ENCODE measurements around the gene AKAP11. TPM values are rescaled to one million over a fixed set of nuclear protein-coding genes. Genes with fewer than 3 reads are reported as not detected.

Gene AKAP11
- total RNA-seq, 4 donors from 2014 or later = 15.0 to 34.6 (median 26.5) TPM

DNA sequence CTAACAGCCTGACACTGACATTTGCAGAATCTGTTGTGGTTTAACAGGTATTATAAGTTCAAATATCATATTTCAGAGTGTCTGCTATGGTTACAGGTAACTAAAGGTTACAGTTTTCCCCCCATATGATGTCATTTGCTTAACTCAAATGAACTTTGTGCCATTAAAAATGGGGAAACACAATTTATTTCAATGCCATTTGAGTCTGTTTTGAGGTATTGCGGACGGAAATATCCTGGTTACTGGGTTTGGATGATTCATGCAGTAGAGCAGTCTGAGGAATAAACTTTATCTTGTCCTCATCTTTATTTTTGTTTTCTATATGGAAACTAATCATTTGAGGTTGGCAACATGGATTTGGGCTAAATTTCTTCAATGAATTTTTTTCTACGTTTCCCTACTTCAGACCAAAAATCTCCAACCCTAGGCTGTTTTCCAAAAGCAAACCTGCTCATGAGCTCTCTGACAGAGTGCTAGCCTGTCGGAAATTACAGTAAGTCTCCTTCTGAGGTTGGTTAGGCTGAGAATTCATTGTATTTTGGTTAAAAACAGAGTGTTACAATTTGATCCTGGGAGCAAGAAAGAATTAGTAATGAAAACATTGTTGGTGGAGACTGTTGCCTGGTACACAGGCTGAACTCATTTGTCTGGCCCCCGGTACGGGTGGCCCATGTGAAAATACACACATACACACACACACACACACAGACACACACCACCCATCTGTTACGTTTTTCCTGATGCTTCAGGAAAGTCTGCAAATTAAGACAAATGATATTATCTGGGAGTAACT lies 66.1 kb downstream of the AKAP11 start:
- TF ChIP-seq, protein P1, sequence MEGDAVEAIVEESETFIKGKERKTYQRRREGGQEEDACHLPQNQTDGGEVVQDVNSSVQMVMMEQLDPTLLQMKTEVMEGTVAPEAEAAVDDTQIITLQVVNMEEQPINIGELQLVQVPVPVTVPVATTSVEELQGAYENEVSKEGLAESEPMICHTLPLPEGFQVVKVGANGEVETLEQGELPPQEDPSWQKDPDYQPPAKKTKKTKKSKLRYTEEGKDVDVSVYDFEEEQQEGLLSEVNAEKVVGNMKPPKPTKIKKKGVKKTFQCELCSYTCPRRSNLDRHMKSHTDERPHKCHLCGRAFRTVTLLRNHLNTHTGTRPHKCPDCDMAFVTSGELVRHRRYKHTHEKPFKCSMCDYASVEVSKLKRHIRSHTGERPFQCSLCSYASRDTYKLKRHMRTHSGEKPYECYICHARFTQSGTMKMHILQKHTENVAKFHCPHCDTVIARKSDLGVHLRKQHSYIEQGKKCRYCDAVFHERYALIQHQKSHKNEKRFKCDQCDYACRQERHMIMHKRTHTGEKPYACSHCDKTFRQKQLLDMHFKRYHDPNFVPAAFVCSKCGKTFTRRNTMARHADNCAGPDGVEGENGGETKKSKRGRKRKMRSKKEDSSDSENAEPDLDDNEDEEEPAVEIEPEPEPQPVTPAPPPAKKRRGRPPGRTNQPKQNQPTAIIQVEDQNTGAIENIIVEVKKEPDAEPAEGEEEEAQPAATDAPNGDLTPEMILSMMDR (IDR thresholded peaks at IDR 0.05) = no peak
- TF ChIP-seq EP300 (IDR thresholded peaks at IDR 0.05; ENCODE audit: low read depth) = no peak
- TF ChIP-seq POLR2AphosphoS5 (IDR thresholded peaks at IDR 0.05) = no peak
- TF ChIP-seq POLR2A (IDR thresholded peaks at IDR 0.05) = no peak
- no peaks in the 10 kb centered on the region for H3K36me3 ChIP-seq
- 86 to 89% methylated on average over 6 to 7 of the region's 7 CpGs for WGBS, 2 donors (ENCODE audit: low coverage in 1 of 2)
- no peak overlapping the region for H3K27ac ChIP-seq
- intact Hi-C loops (cut with DNase I; ENCODE audit: low total_unique reads) = no loop called here
- H3K27me3 ChIP-seq = no peaks in the 10 kb centered on the region
- in situ Hi-C loops (cut with MboI; ENCODE audit: low pct_ligation_motif_present in 1 of 4, low pct_unique_long_range_greater_than_20kb in 1 of 4, low sequenced_read_pairs in 3 of 4) = no loop called here
- DNase-seq = no peak
- no peak overlapping the region for H3K4me3 ChIP-seq
- no peaks in the 10 kb centered on the region for H3K9me3 ChIP-seq
- peaks cover 0 to 3% (median 0%) of the 10 kb centered on the region in 4 donors for H3K4me1 ChIP-seq

DNA sequence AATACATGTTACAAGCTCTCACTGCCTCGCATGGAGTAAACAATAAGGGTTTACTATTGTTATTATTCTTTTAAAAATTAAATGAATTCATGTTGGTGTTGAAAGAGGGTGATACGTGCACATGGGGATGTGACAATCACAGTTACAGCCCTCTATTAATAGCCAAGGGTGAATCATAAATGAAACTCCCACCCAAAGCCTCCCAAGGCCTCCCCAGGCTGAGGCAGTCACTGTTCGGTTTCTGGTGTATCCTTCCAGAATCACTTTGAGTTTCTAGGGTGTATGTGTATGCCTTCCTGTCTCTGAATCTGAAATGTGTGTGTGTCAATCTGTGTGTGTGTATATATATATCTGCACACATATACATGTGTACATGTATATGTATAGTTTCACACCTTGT lies 73.4 kb downstream of the AKAP11 start:
- Histone ChIP-seq H3K27me3 (no peaks in the 10 kb centered on the region), H3K27ac (no peak overlapping the region), H3K4me3 (no peak overlapping the region), H3K36me3 (no peaks in the 10 kb centered on the region), H3K4me1 (no peaks in the 10 kb centered on the region), H3K9me3 (no peaks in the 10 kb centered on the region)
- TF ChIP-seq EP300 (IDR thresholded peaks at IDR 0.05; ENCODE audit: low read depth) (no peak), POLR2AphosphoS5 (IDR thresholded peaks at IDR 0.05) (no peak), POLR2A (IDR thresholded peaks at IDR 0.05) (no peak)
- TF ChIP-seq, protein P1 (IDR thresholded peaks at IDR 0.05) = no peak
- no peak for DNase-seq
- 75 to 85% methylated on average over 3 of the region's 3 CpGs for WGBS, 2 donors (ENCODE audit: low coverage in 1 of 2)
- in situ Hi-C loops (cut with MboI; ENCODE audit: low pct_ligation_motif_present in 1 of 4, low pct_unique_long_range_greater_than_20kb in 1 of 4, low sequenced_read_pairs in 3 of 4) (no loop called here), intact Hi-C loops (cut with DNase I; ENCODE audit: low total_unique reads) (no loop called here)

DNA sequence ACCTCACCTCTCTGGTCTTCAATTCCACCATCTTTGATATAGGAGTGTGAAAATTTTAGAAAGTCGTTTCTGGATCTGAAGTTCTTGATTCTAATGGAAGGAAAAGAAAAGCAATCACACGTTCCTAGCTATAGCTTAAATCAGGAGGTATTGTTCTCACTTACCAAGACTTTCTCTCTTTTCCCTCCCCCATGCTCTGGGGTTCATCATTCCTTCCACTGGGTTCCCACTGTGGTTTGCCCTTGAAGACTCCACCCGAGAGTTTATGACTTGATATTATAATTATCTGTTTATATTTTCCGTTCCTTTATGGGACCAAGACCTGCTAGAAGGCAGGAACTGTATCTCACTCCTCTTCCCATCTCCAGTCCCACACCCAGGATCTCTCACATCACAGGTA lies 76.6 kb downstream of the AKAP11 start:
- WGBS, 2 donors (ENCODE audit: low coverage in 1 of 2) = 64 to 70% methylated on average over 3 to 4 of the region's 4 CpGs
- no peaks in the 10 kb centered on the region for H3K9me3 ChIP-seq
- no peaks in the 10 kb centered on the region for H3K4me1 ChIP-seq
- H3K27me3 ChIP-seq = no peaks in the 10 kb centered on the region
- no peak for DNase-seq
- in situ Hi-C loops (cut with MboI; ENCODE audit: low pct_ligation_motif_present in 1 of 4, low pct_unique_long_range_greater_than_20kb in 1 of 4, low sequenced_read_pairs in 3 of 4) (no loop called here), intact Hi-C loops (cut with DNase I; ENCODE audit: low total_unique reads) (no loop called here)
- H3K36me3 ChIP-seq = no peaks in the 10 kb centered on the region
- H3K4me3 ChIP-seq = no peak overlapping the region
- no peak for TF ChIP-seq POLR2AphosphoS5 (IDR thresholded peaks at IDR 0.05)
- TF ChIP-seq EP300 (IDR thresholded peaks at IDR 0.05; ENCODE audit: low read depth) = no peak
- TF ChIP-seq POLR2A (IDR thresholded peaks at IDR 0.05) = no peak
- TF ChIP-seq, protein P1 (IDR thresholded peaks at IDR 0.05) = no peak
- H3K27ac ChIP-seq = no peak overlapping the region

DNA sequence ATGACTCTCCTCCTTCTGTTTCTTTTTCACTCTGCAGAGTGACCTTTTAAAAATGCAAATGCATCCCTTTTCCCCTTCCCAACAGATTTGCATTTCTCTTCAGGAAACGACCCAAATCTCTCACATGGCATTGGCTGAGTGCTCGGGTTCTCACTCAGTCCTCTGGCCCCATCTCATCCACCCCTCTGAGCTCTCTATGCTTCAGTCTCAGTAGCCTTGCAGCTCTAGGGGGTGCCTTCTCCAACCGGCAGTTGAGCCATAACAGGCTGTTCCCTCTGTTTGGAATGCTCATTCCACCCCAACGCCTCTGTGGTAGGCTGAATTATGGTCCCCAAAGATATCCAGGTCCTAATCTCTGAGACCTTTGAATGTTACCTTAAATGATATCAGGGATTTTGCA lies 78.2 kb downstream of the AKAP11 start:
- H3K9me3 ChIP-seq = no peaks in the 10 kb centered on the region
- WGBS, 2 donors (ENCODE audit: low coverage in 1 of 2) = 70 to 75% methylated on average over 2 to 4 of the region's 4 CpGs
- intact Hi-C loops (cut with DNase I; ENCODE audit: low total_unique reads) (no loop called here), in situ Hi-C loops (cut with MboI; ENCODE audit: low pct_ligation_motif_present in 1 of 4, low pct_unique_long_range_greater_than_20kb in 1 of 4, low sequenced_read_pairs in 3 of 4) (no loop called here)
- TF ChIP-seq POLR2A (IDR thresholded peaks at IDR 0.05) (no peak), POLR2AphosphoS5 (IDR thresholded peaks at IDR 0.05) (no peak), EP300 (IDR thresholded peaks at IDR 0.05; ENCODE audit: low read depth) (no peak)
- TF ChIP-seq, protein P1 (IDR thresholded peaks at IDR 0.05) = no peak
- DNase-seq = no peak
- H3K27ac ChIP-seq = no peak overlapping the region
- H3K27me3 ChIP-seq = no peaks in the 10 kb centered on the region
- no peaks in the 10 kb centered on the region for H3K4me1 ChIP-seq
- no peaks in the 10 kb centered on the region for H3K36me3 ChIP-seq
- no peak overlapping the region for H3K4me3 ChIP-seq

Data from transverse colon (tissue), 4 donors.